HG02981 (cell line): Measurements from ENCODE around the gene YPEL5.

ENCODE experiments used
- ATAC-seq: cut with Tn5 transposase; IDR thresholded peaks from one replicate; pipeline ENCODE4 v1.9.1; 2021; ENCODE audit warnings: mild to moderate bottlenecking, moderate library complexity; ENCODE audit not compliant: unreplicated experiment

Gene YPEL5

GRCh38 chr2:30164131-30164925, 17.5 kb downstream of the YPEL5 start:
- ATAC-seq, result no peak

DNA sequence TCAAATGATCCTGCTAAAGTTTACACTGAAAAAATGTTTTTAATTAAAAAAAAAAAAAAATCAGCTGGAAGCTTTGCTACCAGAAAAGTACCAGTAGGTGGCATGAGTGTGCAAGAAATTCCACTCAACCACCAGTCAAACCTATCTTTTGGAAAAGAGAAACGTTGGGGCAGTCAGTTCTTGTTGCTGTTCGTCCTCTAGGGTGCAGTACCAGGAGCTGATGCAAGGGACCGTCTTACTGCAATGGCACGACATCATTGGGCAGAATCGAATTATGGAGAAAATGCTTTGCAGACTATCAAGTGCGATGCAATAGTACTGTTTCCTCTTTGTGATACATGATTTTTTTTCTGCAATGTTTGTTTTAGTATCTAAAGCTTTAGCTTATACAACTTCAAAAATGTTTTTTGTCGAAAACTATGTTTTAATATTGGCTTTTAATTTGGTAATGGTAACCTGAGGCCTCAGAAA, 18.3 kb downstream of the YPEL5 start:
- ATAC-seq, result peak; percentile 97

DNA sequence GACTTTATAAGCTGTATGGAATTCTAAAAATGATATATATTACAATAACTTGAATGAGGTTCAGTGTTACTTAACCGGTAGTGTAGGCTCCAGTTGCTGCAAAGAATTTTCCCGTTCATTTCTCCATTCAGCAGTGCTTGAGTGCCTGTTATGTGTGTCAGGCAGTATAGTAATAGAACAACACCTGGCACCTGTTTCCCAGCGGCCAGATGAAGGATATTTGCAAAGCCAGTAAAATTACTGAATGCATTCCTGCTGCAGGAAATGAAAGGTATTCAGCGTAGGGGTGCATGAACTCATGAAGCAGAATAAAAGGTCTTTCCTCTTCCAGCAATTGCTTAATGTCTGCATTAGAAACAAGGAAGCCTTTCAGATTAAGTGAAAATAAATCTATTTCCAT, 18.8 kb downstream of the YPEL5 start:
- no peak for ATAC-seq

DNA sequence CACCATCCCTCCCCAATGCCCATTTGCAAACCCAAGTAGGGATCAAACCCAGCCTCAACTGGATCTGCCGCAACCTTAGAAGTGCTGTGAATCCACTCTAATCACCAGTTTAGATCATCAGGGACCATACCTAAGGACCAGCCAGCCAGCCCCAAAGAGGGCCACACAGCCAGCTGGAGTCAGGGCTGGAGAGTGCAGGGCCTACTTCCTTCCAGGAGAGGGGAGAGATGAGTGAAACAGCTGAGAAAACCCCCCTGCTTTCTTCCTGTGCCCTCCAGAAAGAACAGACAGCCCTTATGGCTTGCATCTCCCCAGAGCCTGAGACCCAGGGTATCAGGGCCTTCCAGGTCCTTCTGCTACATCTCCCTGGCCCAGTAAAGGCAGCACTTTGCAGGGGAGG, 25.8 kb downstream of the YPEL5 start:
- no peak for ATAC-seq

- no peak for ATAC-seq
Observed at GRCh38 chr2:30177440-30177839, 30.6 kb downstream of the YPEL5 start.

DNA sequence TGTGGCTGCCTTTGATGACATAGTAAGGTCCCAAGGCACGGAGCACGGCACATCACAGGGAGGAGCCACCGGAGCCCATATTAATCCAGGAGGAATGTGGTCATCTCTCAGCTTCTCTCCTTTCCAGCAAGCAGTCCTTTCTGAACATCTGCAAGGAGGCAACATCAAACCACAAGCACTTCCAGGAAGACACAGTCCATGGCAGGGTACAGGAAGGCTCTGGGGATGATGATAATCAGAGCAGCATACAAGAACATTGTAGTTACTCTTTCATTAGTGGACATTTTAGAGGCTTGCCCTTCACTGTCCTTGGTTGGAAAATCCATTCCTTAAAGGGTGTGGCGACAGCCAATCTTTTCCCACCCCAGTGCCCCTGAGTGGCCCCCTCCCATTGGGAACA, 31.1 kb downstream of the YPEL5 start:
- no peak for ATAC-seq

GRCh38 chr2:30178618-30179434, 32.0 kb downstream of the YPEL5 start:
- ATAC-seq, result no peak

DNA sequence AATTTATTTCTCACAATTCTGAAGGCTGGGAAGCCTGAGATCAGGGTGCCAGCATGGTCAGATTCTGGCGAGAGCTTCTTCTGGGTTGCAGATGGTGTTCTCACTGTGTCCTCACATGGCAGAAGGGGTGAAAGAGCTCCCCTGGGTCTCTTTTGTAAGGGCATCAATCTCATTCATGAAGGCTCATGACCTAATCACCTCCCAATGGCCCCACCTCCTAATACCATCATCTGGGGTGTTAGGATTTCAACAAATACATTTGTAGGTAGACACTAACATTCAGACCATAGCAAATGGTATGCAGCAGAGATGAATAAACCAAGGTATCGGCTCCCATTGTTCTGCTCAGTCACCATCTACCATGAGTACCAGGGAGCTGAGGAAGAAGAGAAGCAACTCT, 32.7 kb downstream of the YPEL5 start:
- ATAC-seq, result no peak

GRCh38 chr2:30180226-30180625, 33.4 kb downstream of the YPEL5 start:
- no peak for ATAC-seq

DNA sequence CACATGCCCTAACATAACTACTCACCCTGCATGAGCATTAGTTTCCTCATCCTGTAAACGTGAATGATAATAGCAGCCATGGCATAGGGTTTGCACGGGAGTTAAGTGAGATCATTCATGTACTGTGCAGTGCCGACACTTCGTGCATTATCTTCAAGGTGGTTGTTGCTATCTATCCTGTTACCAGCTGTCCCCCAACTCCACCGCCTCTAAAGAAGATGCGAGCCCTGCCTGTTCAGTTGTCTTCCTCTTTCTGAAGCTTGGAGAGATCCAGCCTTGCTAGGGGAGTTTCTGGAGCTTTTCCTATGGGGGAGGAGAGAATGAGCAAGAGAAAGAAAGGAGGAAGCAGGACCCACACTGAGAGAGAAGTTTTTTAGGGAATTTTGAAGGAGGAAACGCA, 34.4 kb downstream of the YPEL5 start:
- no peak for ATAC-seq

DNA sequence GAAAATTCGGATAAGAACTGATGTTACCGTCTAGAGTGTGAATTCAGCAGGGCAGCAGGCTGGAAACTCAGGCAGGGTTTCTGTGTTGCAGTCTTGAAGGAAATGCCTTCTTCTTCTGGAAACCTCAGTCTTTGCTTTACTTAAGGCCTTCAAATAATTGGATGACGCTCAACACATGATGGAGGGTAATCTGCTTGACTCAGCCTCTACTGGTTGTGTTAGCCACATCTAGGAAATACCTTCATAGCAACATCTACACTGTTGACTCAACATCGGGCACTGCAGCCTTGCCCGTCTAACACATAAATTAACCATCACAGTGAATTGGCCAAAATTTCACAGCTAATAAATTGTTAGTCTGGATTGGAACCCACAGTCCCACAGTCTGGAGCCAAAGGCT, 37.2 kb downstream of the YPEL5 start:
- ATAC-seq, result no peak

DNA sequence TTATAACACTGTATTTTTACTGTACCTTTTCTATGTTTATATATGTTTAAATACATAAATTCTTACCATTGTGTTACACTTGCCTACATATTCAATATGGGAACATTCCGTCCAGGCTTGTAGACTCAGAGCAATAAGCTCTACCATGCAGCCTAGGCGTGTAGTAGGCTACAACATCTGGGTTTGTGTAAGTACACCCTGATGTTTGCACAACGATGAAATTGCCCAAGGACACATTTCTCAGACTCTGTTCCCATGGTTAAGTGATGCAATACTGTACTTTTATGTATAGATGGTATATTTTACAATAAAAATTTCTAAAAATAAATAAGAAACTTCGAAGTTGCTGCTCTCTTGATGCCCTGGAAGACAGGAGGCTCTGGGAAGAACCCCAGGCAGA, 38.4 kb downstream of the YPEL5 start:
- no peak for ATAC-seq

DNA sequence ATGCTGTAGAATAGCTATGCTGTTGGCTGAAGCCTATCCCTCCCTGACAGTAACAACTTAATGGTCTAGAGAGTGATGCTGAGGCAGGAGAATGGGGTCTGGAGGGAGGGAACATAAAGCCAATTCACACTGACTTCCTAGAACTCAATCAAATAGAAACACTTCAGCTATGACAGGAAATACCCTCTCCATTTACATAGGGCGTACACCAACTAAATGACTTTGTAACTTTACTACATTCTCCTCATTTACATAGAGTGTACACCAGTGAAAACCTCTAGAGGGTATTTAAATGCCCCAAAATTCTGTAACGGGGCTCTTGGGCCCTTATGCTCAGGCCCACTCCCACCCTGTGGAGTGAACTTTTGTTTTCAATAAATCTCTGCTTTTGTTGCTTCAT, 41.5 kb downstream of the YPEL5 start:
- ATAC-seq, result no peak

GRCh38 chr2:30190637-30191036, 43.8 kb downstream of the YPEL5 start:
- ATAC-seq, result no peak

DNA sequence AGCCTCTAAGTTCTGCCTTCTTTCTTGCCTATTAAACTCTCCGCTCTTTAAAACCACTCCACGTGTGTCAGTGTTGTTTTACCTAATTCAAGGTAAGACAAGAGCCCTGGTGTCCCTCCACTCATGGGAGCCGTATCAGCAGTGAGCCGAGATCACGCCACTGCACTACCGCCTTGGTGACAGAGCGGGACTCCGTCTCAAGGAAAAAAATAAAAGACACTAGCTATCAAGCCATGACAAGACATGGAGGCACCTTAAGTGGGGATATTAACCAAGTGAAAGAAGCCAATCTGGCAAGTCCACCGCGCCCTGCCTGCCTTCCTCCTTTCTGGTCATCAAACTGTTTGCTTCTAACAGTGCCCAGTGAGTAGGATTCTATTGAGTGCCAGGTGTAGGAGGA, 44.3 kb downstream of the YPEL5 start:
- no peak for ATAC-seq

GRCh38 chr2:30191819-30192271, 45.0 kb downstream of the YPEL5 start:
- no peak for ATAC-seq

DNA sequence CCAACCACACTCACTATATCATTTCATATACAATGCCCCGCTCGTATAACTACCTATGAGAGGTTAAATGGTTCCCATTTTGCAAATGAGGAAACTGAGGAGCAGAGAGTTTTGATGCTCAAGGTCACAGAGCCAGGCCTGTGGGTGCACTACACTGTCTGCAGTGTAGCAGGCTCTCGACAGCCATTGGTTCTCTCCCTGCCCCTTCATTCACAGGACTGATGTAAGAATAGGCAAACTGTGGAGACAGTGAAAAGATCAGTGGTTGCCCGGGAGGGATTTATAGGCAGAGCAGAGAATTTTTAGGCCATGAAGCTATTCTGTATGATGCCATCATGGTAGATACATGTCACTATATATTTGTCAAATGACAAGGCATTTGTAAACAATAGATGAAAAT, 45.5 kb downstream of the YPEL5 start:
- no peak for ATAC-seq

DNA sequence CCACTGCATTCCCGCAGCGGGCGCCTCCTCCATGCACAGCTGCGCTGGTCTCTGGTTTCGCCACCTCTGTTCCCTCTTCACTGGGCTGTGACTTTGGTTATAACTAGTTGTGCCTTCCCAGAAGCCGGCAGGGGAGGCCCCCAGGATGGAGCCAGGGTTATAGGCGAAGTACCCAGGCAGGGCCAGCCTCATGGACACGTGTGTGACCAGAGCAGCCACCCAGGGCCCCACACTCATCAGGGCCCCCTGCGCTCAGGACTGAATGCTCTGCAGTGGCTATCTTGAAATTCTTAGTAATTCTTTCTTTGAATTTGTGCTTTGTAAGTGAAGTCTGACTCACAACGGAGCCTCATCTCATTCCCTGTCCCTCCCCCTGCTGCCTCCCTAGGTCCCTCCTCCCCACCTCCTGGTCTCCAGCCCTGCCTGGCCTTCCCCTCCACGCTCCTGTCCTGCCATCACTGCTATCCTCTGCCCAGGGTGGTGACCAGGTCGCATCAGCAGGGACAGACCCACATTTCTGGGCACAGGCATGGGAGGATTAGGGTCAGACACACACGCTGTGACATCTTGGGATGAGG, 46.4 kb downstream of the YPEL5 start:
- ATAC-seq, result no peak

GRCh38 chr2:30194421-30194820, 47.6 kb downstream of the YPEL5 start:
- no peak for ATAC-seq

DNA sequence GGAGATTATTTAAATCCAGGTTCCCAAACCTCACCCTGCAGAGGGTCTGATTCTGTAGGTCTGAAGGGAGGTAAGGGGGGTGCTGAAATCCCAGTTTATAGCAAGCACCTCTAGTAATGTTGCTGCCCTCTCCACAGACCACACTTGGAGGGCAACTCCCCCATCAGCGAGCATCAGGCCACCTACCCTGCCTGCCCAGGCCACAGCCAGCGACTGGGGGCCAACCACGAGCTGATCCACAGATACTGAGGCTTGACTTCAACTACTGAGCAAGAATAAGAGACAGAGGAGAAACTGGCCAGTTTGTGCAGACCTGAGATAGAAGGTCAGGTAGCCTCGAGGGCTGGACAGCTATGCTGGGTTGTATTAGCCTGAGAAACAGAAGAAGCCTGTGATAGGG, 48.2 kb downstream of the YPEL5 start:
- no peak for ATAC-seq

- no peak for ATAC-seq
Observed at GRCh38 chr2:30197570-30198192, 50.9 kb downstream of the YPEL5 start.
